ENCODE measurements around the gene SELENOM.
"Not testable (repeated sequence)": the region's sequence is repeated elsewhere in the genome, so short reads cannot be mapped to it uniquely, and the experiment has no call there.

DNA sequence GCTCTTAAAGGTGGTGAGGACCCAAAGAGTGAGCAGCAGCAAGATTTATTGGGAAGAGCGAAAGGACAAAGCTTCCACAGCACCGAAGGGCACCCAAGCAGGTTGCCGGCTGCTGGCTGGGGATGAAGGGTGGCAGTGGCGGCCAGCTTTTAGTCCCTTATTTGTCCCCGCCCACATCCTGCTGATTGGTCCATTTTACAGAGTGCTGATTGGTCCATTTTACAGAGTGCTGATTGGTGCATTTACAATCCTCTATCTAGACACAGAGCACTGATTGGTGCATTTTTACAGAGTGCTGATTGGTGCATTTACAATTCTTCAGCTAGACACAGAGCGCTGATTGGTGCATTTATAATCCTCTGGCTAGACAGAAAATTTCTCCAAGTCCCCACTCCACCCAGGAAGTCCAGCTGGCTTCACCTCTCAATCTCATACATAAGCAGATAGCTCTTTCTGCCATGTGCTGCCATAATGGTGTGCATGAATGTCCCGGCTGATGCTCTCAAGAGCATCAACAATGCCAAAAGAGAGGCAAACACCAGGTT, 5.3 kb upstream of the SELENOM start:
- TF ChIP-seq POLR2AphosphoS5, TAF1, POLR2A, SPI1 (IDR thresholded peaks at IDR 0.05; ENCODE audit: low read depth, low read length): not testable (repeated sequence)
